ENCODE measurements around the gene PITPNM3. TPM values are rescaled to one million over a fixed set of nuclear protein-coding genes. Genes with fewer than 3 reads are reported as not detected.
"Not testable (repeated sequence)": the region's sequence is repeated elsewhere in the genome, so short reads cannot be mapped to it uniquely, and the experiment has no call there.

Gene PITPNM3
- total RNA-seq, 5 donors from 2014 or later (not counting 1 experiment from before 2014, with no cell fraction given) = 0.20 to 0.98 (median 0.61) TPM

- ChIA-PET POLR2A (no interaction called here), CTCF (no interaction called here)
- peaks cover 74% of the 10 kb centered on the region for H3K36me3 Mint-ChIP-seq
- H3K9me3 Mint-ChIP-seq = no peaks in the 10 kb centered on the region
- ATAC-seq (replicated peaks in 1 of 4) = no peak
- no peak overlapping the region for H3K27ac Mint-ChIP-seq
- no peaks in the 10 kb centered on the region for H3K4me1 Mint-ChIP-seq
- Histone ChIP-seq H3K4me1 (ENCODE audit: control insufficient read depth in 1 of 2, extremely low read depth in 1 of 2, insufficient read depth in 2 of 2, low read length in 2 of 2) (no peaks in the 10 kb centered on the region), H3K4me3 (ENCODE audit: control insufficient read depth in 1 of 2, extremely low read depth in 1 of 2, low read length in 1 of 2) (no peak overlapping the region), H3K36me3 (ENCODE audit: control insufficient read depth in 2 of 2, extremely low read depth in 1 of 2, insufficient read depth in 1 of 2, low read length in 1 of 2) (peaks cover 15 to 59% of the 10 kb centered on the region in 2 donors), H3K27ac (ENCODE audit: low read length) (no peak overlapping the region), H3K9me3 (no peaks in the 10 kb centered on the region), H3K27me3 (replicated peaks in 1 of 2; ENCODE audit: control insufficient read depth in 2 of 2, extremely low read depth in 1 of 2, insufficient read depth in 2 of 2, low read length in 1 of 2) (no peaks in the 10 kb centered on the region)
- H3K4me3 Mint-ChIP-seq = no peak overlapping the region
- no peak for DNase-seq
- WGBS (ENCODE audit: insufficient coverage) = no CpG with 5 or more reads among the region's 4 CpGs
- H3K27me3 Mint-ChIP-seq = no peaks in the 10 kb centered on the region
Observed at GRCh38 chr17:6596941-6597340, 40.6 kb upstream of the PITPNM3 start.

GRCh38 chr17:6596511-6596910, 40.2 kb upstream of the PITPNM3 start:
- no peaks in the 10 kb centered on the region for H3K27me3 ChIP-seq (replicated peaks in 1 of 2; ENCODE audit: control insufficient read depth in 2 of 2, extremely low read depth in 1 of 2, insufficient read depth in 2 of 2, low read length in 1 of 2)
- H3K4me1 ChIP-seq (ENCODE audit: control insufficient read depth in 1 of 2, extremely low read depth in 1 of 2, insufficient read depth in 2 of 2, low read length in 2 of 2) = no peaks in the 10 kb centered on the region
- DNase-seq (no peak), ATAC-seq (replicated peaks in 1 of 4) (no peak)
- POLR2A ChIA-PET = no interaction called here
- no peaks in the 10 kb centered on the region for H3K4me1 Mint-ChIP-seq
- no peak overlapping the region for H3K27ac ChIP-seq (ENCODE audit: low read length)
- no peaks in the 10 kb centered on the region for H3K9me3 ChIP-seq
- no peak overlapping the region for H3K4me3 ChIP-seq (ENCODE audit: control insufficient read depth in 1 of 2, extremely low read depth in 1 of 2, low read length in 1 of 2)
- CTCF ChIA-PET = no interaction called here
- H3K27me3 Mint-ChIP-seq = no peaks in the 10 kb centered on the region
- WGBS (ENCODE audit: insufficient coverage) = no CpG with 5 or more reads among the region's 2 CpGs
- H3K36me3 ChIP-seq (ENCODE audit: control insufficient read depth in 2 of 2, extremely low read depth in 1 of 2, insufficient read depth in 1 of 2, low read length in 1 of 2) = peaks cover 19 to 61% of the 10 kb centered on the region in 2 donors
- H3K9me3 Mint-ChIP-seq = no peaks in the 10 kb centered on the region
- no peak overlapping the region for H3K4me3 Mint-ChIP-seq
- H3K36me3 Mint-ChIP-seq = peaks cover 75% of the 10 kb centered on the region
- no peak overlapping the region for H3K27ac Mint-ChIP-seq

- H3K9me3 Mint-ChIP-seq = no peaks in the 10 kb centered on the region
- no peak overlapping the region for H3K27ac Mint-ChIP-seq
- DNase-seq (no peak), ATAC-seq (replicated peaks in 1 of 4) (no peak)
- 93% methylated on average over 5 of the region's 7 CpGs for WGBS (ENCODE audit: insufficient coverage)
- no peak overlapping the region for H3K27ac ChIP-seq (ENCODE audit: low read length)
- H3K4me1 Mint-ChIP-seq = no peaks in the 10 kb centered on the region
- H3K4me3 Mint-ChIP-seq = no peak overlapping the region
- peaks cover 77% of the 10 kb centered on the region for H3K36me3 Mint-ChIP-seq
- H3K4me3 ChIP-seq (ENCODE audit: control insufficient read depth in 1 of 2, extremely low read depth in 1 of 2, low read length in 1 of 2) = no peak overlapping the region
- no peaks in the 10 kb centered on the region for H3K27me3 Mint-ChIP-seq
- ChIA-PET CTCF (no interaction called here), POLR2A (no interaction called here)
- no peaks in the 10 kb centered on the region for H3K9me3 ChIP-seq
- peaks cover 19 to 64% of the 10 kb centered on the region in 2 donors for H3K36me3 ChIP-seq (ENCODE audit: control insufficient read depth in 2 of 2, extremely low read depth in 1 of 2, insufficient read depth in 1 of 2, low read length in 1 of 2)
- no peaks in the 10 kb centered on the region for H3K4me1 ChIP-seq (ENCODE audit: control insufficient read depth in 1 of 2, extremely low read depth in 1 of 2, insufficient read depth in 2 of 2, low read length in 2 of 2)
- no peaks in the 10 kb centered on the region for H3K27me3 ChIP-seq (replicated peaks in 1 of 2; ENCODE audit: control insufficient read depth in 2 of 2, extremely low read depth in 1 of 2, insufficient read depth in 2 of 2, low read length in 1 of 2)
Observed at GRCh38 chr17:6596081-6596480, 39.7 kb upstream of the PITPNM3 start.

DNA sequence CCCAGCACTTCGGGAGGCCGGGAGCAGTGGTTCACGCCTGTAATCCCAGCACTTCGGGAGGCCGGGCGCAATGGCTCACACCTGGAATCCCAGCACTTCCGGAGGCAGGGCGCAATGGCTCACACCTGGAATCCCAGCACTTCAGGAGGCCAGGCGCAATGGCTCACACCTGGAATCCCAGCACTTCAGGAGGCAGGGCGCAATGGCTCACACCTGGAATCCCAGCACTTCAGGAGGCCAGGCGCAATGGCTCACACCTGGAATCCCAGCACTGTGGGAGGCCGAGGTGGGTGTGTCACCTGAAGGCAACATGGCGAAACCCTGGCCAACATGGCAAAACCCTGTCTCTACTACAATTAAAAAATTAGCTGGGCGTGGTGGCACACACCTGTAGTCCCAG, 37.0 kb upstream of the PITPNM3 start:
- ATAC-seq (replicated peaks in 1 of 4); H3K27ac Mint-ChIP-seq; H3K9me3 ChIP-seq; H3K27me3 ChIP-seq (replicated peaks in 1 of 2; ENCODE audit: control insufficient read depth in 2 of 2, extremely low read depth in 1 of 2, insufficient read depth in 2 of 2, low read length in 1 of 2); H3K27me3 Mint-ChIP-seq; H3K4me3 ChIP-seq (ENCODE audit: control insufficient read depth in 1 of 2, extremely low read depth in 1 of 2, low read length in 1 of 2); H3K9me3 Mint-ChIP-seq; DNase-seq; H3K4me1 Mint-ChIP-seq; H3K4me1 ChIP-seq (ENCODE audit: control insufficient read depth in 1 of 2, extremely low read depth in 1 of 2, insufficient read depth in 2 of 2, low read length in 2 of 2); H3K27ac ChIP-seq (ENCODE audit: low read length); H3K4me3 Mint-ChIP-seq; CTCF ChIA-PET: not testable (repeated sequence)
- peaks cover 22 to 66% of the 10 kb centered on the region in 2 donors for H3K36me3 ChIP-seq (ENCODE audit: control insufficient read depth in 2 of 2, extremely low read depth in 1 of 2, insufficient read depth in 1 of 2, low read length in 1 of 2)
- POLR2A ChIA-PET = interaction anchor here in 1 of 2 donors (0.8 kb wide), 1 partner anchor 56 kb away, joined by 7 read pairs; no protein-coding TSS in a partner anchor
- WGBS (ENCODE audit: insufficient coverage) = 97% methylated on average over 12 of the region's 14 CpGs
- H3K36me3 Mint-ChIP-seq = peaks cover 72% of the 10 kb centered on the region

DNA sequence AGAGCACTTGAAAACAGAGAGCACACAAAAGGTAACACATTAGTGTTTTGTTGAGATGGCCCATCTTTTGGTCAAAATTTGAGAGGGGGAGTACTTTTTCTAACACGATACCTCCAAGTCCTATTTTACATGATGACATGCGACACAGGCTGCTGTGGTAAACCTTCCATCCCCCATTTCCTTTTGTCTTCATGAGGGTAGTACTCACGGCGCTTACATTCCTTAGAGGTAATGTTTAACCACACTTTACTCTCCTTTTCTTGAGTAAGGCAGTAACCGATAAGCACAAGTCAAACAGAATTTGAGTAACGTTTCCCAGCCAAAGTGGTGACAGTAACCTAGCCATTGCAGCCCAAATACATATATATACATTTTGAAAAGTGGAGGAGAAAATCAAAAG, 35.8 kb upstream of the PITPNM3 start:
- Histone ChIP-seq H3K4me3 (ENCODE audit: control insufficient read depth in 1 of 2, extremely low read depth in 1 of 2, low read length in 1 of 2) (no peak overlapping the region), H3K4me1 (ENCODE audit: control insufficient read depth in 1 of 2, extremely low read depth in 1 of 2, insufficient read depth in 2 of 2, low read length in 2 of 2) (no peaks in the 10 kb centered on the region), H3K27me3 (replicated peaks in 1 of 2; ENCODE audit: control insufficient read depth in 2 of 2, extremely low read depth in 1 of 2, insufficient read depth in 2 of 2, low read length in 1 of 2) (no peaks in the 10 kb centered on the region), H3K9me3 (no peaks in the 10 kb centered on the region), H3K27ac (ENCODE audit: low read length) (no peak overlapping the region), H3K36me3 (ENCODE audit: control insufficient read depth in 2 of 2, extremely low read depth in 1 of 2, insufficient read depth in 1 of 2, low read length in 1 of 2) (peaks cover 22 to 65% of the 10 kb centered on the region in 2 donors)
- no peaks in the 10 kb centered on the region for H3K27me3 Mint-ChIP-seq
- CTCF ChIA-PET = no interaction called here
- no peak overlapping the region for H3K4me3 Mint-ChIP-seq
- DNase-seq = no peak
- H3K36me3 Mint-ChIP-seq = peaks cover 76% of the 10 kb centered on the region
- H3K9me3 Mint-ChIP-seq = no peaks in the 10 kb centered on the region
- no peak for ATAC-seq (replicated peaks in 1 of 4)
- POLR2A ChIA-PET = no interaction called here
- WGBS (ENCODE audit: insufficient coverage) = no CpG with 5 or more reads among the region's 6 CpGs
- no peaks in the 10 kb centered on the region for H3K4me1 Mint-ChIP-seq
- H3K27ac Mint-ChIP-seq = no peak overlapping the region

DNA sequence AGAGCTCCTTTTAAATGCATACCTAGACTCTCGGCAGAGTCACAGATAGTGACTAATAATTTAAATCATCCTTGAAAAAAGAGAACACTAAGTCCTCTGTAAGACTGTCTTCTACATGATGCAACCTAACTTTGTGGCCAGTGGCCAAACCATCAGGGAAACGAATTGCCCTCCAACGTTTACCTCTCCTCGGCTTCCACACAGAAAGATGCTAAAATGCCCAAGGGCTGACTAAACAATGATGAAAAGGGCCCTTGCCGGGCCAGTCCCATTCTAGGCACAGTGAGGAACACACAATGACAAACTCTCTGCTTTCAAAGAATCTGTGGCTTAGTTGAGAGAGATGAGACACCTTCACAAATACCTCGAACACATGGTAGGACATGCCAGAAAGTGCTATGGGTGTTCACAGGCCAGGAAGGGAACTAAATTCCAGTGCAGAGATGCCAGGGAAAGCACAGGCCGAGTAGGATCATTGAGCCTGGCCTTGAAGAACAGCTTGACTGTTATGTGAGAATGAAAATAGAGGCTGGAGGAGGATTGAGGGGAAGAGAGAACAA, 35.3 kb upstream of the PITPNM3 start:
- no peaks in the 10 kb centered on the region for H3K27me3 Mint-ChIP-seq
- Histone ChIP-seq H3K9me3 (no peaks in the 10 kb centered on the region), H3K27ac (ENCODE audit: low read length) (no peak overlapping the region), H3K4me3 (ENCODE audit: control insufficient read depth in 1 of 2, extremely low read depth in 1 of 2, low read length in 1 of 2) (no peak overlapping the region), H3K4me1 (ENCODE audit: control insufficient read depth in 1 of 2, extremely low read depth in 1 of 2, insufficient read depth in 2 of 2, low read length in 2 of 2) (no peaks in the 10 kb centered on the region), H3K36me3 (ENCODE audit: control insufficient read depth in 2 of 2, extremely low read depth in 1 of 2, insufficient read depth in 1 of 2, low read length in 1 of 2) (peaks cover 22 to 65% of the 10 kb centered on the region in 2 donors), H3K27me3 (replicated peaks in 1 of 2; ENCODE audit: control insufficient read depth in 2 of 2, extremely low read depth in 1 of 2, insufficient read depth in 2 of 2, low read length in 1 of 2) (no peaks in the 10 kb centered on the region)
- peaks cover 73% of the 10 kb centered on the region for H3K36me3 Mint-ChIP-seq
- H3K9me3 Mint-ChIP-seq = no peaks in the 10 kb centered on the region
- DNase-seq (no peak), ATAC-seq (replicated peaks in 1 of 4) (no peak)
- no peak overlapping the region for H3K27ac Mint-ChIP-seq
- H3K4me3 Mint-ChIP-seq = no peak overlapping the region
- no peaks in the 10 kb centered on the region for H3K4me1 Mint-ChIP-seq
- 92% methylated on average over 2 of the region's 7 CpGs for WGBS (ENCODE audit: insufficient coverage)
- CTCF ChIA-PET = no interaction called here
- POLR2A ChIA-PET = no interaction called here

Measured in T-cell (primary cell).